IPS-15b (cell line): Measurements from ENCODE around the gene PTGIR.

Experiments
- H3K27me3 ChIP-seq: one replicate; pipeline ENCODE4 v1.6.1; 2013; ENCODE audit warnings: low read length; ENCODE audit not compliant: control insufficient read depth, insufficient read depth
- H3K36me3 ChIP-seq: one replicate; pipeline ENCODE4 v1.6.1; 2013; ENCODE audit warnings: low read length; ENCODE audit not compliant: control insufficient read depth, insufficient read depth
- H3K4me1 ChIP-seq: one replicate; pipeline ENCODE4 v1.6.1; 2013; ENCODE audit warnings: mild to moderate bottlenecking, low read length; ENCODE audit not compliant: control insufficient read depth, insufficient read depth
- H3K4me3 ChIP-seq: one replicate; pipeline ENCODE4 v1.5.1; 2013; ENCODE audit warnings: low read depth, low read length
- H3K9ac ChIP-seq: one replicate; pipeline ENCODE4 v1.6.1; 2013; ENCODE audit warnings: low read depth, mild to moderate bottlenecking, low read length
- H3K9me3 ChIP-seq: one replicate; pipeline ENCODE4 v1.6.1; 2013; ENCODE audit warnings: mild to moderate bottlenecking, low read length; ENCODE audit not compliant: control insufficient read depth, insufficient read depth

Gene PTGIR

DNA sequence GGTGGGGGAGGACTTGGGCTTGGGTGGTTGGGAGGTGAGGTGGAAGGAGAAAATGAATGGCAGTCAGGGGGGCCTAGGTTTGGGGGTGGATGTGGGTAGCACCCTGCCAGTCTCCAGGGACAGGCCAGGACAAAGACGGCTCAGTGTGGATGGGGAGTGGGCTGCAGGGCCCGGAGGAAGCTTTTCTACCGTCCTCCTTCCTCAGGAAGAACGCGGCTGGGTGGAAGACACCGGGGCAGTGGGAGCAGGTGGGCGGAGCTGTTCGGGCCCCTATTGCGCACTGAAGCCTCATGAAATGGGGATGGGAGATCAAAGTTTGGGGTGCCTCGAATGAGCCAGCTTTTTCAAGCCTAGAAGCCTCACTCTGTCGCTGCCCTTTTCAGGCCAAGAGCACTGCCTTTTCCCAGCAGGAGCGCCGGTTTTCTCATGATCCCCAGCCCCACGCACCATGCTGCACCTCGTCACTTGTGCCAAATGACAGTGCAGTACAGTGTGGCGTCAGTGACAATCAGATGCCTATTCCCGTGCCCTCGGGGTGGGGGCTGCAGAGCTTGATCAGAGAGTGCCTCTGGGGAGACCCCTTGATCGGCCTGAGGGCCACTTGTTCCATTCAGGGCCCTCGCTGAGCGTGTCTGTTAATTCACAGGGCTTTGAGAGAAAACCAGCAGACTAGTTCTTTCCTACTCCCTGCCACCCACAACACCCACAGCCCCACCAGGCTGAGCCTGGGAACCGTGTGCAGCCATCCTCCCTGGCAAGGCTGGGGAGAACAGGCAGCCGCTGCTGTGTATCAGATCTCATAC lies 22.3 kb downstream of the PTGIR start:
- Histone ChIP-seq H3K36me3 (peaks cover 31% of the 10 kb centered on the region), H3K4me1 (peaks cover 3% of the 10 kb centered on the region), H3K9ac (no peak overlapping the region), H3K4me3 (peak overlapping the region; percentile 82), H3K9me3 (no peaks in the 10 kb centered on the region), H3K27me3 (no peaks in the 10 kb centered on the region)

DNA sequence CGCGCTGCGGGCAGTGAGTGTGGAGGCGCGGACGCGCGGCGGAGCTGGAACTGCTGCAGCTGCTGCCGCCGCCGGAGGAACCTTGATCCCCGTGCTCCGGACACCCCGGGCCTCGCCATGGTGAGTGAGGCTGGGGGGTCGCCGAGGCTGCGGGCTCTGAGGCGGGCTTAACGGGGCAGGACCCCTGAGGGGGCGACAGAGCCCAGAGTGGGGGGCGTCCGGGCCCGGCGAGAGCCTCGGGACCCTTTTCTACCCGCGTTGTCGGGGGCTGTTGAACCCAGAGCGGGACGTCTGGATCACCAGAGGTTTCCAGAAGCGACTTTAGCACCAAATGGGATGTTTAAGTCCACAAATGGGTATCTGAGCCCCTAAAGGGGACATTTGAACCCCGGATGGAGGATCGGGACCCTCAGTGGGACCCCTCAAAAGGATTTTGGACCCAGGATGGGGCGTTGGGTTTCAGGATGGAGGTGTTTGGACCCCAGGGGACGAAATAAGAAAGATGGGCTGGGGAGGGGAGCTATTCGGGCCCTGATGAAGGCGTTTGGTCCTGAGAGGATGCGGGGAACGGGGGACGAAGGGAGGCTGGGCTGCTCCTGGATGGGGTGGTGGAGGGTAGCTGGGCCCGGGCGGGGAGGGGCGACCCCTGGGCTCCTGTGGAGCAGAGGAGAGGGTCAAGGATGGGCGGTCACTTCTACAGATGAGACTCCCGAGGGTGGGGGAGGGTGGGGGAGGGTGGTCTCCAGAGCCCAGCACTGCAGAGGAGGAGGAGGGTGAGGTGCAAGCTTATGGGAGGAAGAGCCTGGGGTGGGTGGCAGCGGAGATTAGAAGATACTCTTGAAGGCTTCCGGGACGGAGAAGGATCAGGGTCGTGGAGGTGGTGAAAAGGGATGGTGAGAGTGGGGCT lies 23.3 kb downstream of the PTGIR start, which contains the start of gene CALM3:
CALM3 (plus strand) TSS at position 13 of the 907 bp plus-strand sequence; CDS start at position 118, 105 bp downstream.
- H3K4me3 ChIP-seq, result peak within 1 kb of the TSS; percentile 93
- H3K9me3 ChIP-seq, result no peaks in the 10 kb centered on the region
- peaks cover 21% of the 10 kb centered on the region for H3K36me3 ChIP-seq
- no peaks in the 10 kb centered on the region for H3K27me3 ChIP-seq
- H3K9ac ChIP-seq, result peak within 1 kb of the TSS; percentile 100
- H3K4me1 ChIP-seq, result peaks cover 3% of the 10 kb centered on the region

DNA sequence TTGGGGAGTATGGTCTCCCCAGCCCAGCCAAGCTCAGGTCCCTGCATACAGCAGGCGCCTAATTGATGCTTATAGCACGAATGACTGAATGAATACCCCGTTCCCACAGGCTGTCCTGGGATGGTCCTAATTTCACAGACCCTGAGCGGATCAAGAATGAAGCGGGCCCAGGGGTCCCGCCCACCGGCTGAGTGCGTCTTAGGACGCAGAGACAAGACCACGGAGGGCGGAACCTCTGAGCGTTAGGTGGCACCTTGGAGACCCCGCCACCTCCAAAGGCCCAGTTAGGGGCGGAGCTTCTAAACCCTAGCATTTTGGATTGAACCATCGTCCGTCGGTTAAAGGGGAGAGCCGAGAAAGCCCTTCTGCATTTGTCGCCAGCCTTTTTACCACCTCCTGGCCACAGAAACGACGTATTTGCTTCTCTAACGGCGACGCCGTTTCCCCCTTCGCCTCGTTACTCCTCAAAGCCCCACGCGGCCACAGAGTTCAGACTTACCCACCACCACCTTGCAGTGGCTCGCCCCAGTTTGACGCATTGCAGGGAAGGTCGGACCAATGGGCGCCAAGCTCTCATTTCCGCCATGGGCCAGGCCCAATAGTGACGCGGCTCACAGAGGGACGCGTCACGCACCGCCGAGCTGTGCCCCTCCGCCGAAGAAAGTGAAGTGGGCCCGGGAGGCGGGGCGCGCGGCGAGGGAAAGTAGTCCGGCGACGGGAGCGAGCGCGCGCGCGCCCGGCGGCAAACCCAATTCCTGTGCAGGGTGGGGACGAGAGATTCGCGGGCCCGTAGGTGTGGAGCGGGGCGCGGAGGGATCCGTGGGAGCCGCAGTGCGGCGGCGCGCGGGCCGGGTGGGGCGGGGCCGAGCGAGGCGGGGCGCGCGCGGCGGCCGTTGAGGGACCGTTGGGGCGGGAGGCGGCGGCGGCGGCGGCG lies 24.2 kb downstream of the PTGIR start:
- peaks cover 13% of the 10 kb centered on the region for H3K36me3 ChIP-seq
- no peaks in the 10 kb centered on the region for H3K9me3 ChIP-seq
- no peaks in the 10 kb centered on the region for H3K27me3 ChIP-seq
- H3K9ac ChIP-seq, result peak overlapping the region; percentile 100
- H3K4me1 ChIP-seq, result peaks cover 3% of the 10 kb centered on the region
- peak overlapping the region; percentile 93 for H3K4me3 ChIP-seq

DNA sequence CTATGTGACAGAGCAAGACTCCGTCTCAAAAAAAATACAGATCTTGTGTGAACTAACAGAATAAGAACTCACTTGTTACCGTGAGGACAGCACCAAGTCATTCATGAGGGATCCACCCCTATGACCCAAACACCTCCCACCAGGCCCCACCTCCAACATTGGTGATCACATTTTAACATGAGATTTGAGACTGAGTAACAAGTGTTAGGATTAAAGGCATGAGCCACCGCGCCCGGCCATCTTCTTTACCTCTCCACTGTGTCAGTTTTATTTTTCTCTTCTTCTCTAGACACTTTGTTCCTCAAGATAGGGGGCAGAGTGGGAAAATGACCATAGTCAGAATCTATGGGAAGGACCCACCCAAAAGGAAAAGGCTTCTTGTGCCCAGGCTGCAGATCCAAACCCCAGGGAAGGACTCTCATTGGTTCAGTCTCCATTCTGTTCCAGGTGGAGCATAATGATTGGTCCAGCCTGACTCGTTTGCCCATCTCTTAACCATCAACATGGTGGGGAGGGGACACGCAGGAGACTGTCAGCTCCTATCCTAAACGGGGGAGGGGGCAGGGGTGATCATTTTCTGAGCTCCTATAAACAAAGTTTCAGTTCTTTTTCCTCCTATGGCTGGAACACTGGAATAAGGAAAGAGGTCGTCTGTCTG lies 25.0 kb downstream of the PTGIR start:
- H3K9ac ChIP-seq, result no peak overlapping the region
- peaks cover 8% of the 10 kb centered on the region for H3K36me3 ChIP-seq
- H3K9me3 ChIP-seq, result no peaks in the 10 kb centered on the region
- peak overlapping the region; percentile 93 for H3K4me3 ChIP-seq
- H3K4me1 ChIP-seq, result peaks cover 3% of the 10 kb centered on the region
- no peaks in the 10 kb centered on the region for H3K27me3 ChIP-seq

DNA sequence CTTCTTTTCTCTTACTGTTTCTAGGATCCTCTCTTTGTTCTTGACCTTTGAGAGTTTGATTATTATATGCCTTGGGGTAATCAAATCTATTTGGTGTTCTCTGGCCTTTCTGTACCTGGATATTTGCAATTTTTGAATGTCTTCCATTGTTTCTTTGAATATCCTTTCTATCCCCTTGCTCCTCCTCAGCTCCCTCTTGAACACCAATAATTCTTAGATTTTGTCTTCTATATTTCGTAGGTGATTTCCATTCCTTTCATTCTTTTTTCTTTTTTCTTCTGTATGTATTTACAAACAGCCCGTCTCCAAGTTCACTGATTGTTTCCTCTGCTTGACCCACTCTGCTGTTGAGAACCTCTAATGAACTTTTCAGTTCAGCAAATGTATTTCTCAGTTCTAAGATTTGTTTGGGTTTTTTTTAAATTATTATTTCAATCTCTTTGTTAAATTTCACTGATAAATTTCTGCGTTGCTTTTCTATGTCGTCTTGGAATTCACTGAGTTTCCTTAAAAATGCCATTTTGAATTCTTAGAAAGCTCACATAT lies 26.4 kb downstream of the PTGIR start:
- Histone ChIP-seq H3K9me3 (no peaks in the 10 kb centered on the region), H3K27me3 (no peaks in the 10 kb centered on the region), H3K4me1 (peaks cover 1% of the 10 kb centered on the region), H3K9ac (no peak overlapping the region), H3K36me3 (peaks cover 8% of the 10 kb centered on the region), H3K4me3 (no peak overlapping the region)

DNA sequence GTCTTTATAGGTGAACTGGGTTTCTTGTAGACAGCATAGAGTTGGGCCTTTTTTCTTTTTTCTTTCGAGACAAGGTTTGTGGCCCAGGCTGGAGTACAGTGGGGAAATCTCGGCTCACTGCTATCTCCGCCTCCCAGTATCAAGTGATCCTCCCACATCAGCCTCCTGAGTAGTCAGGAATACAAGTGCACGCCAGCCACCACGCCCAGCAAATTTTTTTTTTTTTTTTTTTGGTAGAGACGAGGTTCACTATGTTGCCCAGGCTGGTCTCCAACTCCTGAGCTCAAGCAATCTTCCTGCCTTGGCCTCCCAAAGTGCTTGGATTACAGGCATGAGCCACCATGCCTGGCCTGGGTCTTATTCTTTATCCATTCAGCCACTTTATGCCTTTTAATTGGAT lies 28.9 kb downstream of the PTGIR start:
- H3K4me1 ChIP-seq, result no peaks in the 10 kb centered on the region
- no peak overlapping the region for H3K4me3 ChIP-seq

DNA sequence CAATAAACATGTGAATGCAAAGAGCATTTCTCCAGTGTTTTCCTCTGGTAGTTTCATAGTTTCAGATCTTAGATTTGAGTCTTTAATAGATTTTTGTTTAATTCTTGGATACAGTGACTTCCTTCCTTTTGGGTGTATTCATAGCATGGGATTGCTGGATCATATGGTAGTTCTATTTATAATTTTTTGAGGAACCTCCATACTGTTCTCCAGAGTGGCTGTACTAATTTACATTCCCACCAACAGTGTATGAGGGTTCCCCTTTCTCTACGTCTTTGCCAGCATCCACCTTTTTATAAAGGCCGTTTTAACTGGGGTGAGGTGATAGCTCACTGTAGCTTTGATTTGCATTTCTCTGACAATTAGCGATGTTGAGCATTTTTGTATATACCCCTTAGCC lies 33.0 kb downstream of the PTGIR start:
- H3K36me3 ChIP-seq, result no peaks in the 10 kb centered on the region
- no peaks in the 10 kb centered on the region for H3K4me1 ChIP-seq
- no peak overlapping the region for H3K4me3 ChIP-seq
- no peak overlapping the region for H3K9ac ChIP-seq
- no peaks in the 10 kb centered on the region for H3K27me3 ChIP-seq
- no peaks in the 10 kb centered on the region for H3K9me3 ChIP-seq

More for the DNA sequence above, 28.9 kb downstream of the PTGIR start:
- H3K9ac ChIP-seq, result no peak overlapping the region
- H3K27me3 ChIP-seq, result no peaks in the 10 kb centered on the region
- H3K36me3 ChIP-seq, result no peaks in the 10 kb centered on the region
- no peaks in the 10 kb centered on the region for H3K9me3 ChIP-seq

DNA sequence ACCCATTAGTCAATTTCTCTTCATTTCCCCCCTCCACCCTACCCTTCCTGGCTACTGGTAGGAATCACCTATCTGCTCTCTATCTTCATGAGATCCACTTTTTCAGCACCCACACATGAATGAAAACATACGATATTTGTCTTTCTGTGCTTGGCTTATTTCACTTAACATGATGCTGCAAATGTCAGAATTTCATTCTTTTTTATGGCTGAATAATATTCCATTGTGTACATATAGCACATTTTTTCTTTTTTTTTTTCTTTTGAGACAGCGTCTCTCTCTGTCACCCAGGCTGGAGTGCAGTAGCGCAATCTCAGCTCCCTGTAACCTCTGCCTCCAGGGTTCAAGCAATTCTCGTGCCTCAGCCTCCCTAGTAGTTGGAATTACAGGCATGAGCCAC lies 33.6 kb downstream of the PTGIR start:
- Histone ChIP-seq H3K4me1 (no peaks in the 10 kb centered on the region), H3K9me3 (no peaks in the 10 kb centered on the region), H3K4me3 (no peak overlapping the region), H3K27me3 (no peaks in the 10 kb centered on the region), H3K9ac (no peak overlapping the region), H3K36me3 (no peaks in the 10 kb centered on the region)

DNA sequence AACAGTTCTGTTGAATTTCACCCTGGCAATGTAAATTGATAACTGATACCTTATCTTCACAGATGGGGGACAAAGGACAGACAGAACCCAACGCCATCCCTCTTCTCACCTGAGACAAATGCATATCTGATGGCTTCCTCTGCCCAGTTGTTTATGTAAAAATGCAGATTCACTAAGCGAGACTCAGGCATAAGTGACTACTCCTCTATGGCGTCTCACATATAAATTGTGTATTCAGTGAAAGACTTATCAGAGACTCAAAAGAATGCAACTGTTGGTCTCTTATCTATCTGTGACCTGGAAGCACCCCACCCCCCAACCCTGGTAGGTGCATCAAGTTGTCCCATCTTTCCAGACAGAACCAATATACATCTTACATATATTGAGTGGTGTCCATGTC lies 37.0 kb downstream of the PTGIR start:
- Histone ChIP-seq H3K36me3 (no peaks in the 10 kb centered on the region), H3K27me3 (no peaks in the 10 kb centered on the region), H3K9ac (no peak overlapping the region), H3K4me1 (no peaks in the 10 kb centered on the region), H3K4me3 (no peak overlapping the region), H3K9me3 (no peaks in the 10 kb centered on the region)

DNA sequence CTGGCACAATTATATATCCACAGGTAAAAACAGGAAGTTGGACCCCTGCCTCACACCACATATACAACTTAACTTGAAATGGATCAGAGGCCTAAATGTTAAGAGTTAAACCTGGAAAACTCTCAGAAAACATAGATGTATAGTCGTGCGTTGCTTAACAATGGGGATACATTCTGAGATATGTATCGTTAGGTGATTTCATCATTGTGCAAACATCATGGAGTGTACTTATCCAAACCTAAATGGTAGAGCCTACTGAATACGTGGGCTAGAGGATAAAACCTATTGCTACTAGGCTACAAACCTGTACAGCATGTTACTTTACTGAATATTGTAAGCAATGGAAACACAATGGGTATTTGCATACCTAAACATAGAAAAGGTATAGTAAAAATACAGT lies 38.6 kb downstream of the PTGIR start:
- no peaks in the 10 kb centered on the region for H3K27me3 ChIP-seq
- no peak overlapping the region for H3K9ac ChIP-seq
- H3K4me1 ChIP-seq, result no peaks in the 10 kb centered on the region
- H3K36me3 ChIP-seq, result no peaks in the 10 kb centered on the region
- H3K4me3 ChIP-seq, result no peak overlapping the region
- no peaks in the 10 kb centered on the region for H3K9me3 ChIP-seq
